ENCODE data around the gene P2RY6. TPM values are rescaled to one million over a fixed set of nuclear protein-coding genes. Genes with fewer than 3 reads are reported as not detected.

The P2RY6 gene
- total and polyA plus RNA-seq, 10 of the 15 experiments (the other 5 are each of a cell fraction or from before 2014, with no cell fraction given): 0.05 to 0.90 (median 0.22) TPM; not detected in 4

- intact Hi-C loops (cut with micrococcal nuclease; ENCODE audit: unreplicated experiment) (no loop called here), in situ Hi-C loops (cut with MboI) (no loop called here)
- H3K4me1 ChIP-seq (ENCODE audit: control insufficient read depth, insufficient read depth, low read length): peaks cover 65% of the 10 kb centered on the region
- peak overlapping the region; percentile 99 for H3K27ac ChIP-seq (ENCODE audit: control insufficient read depth, insufficient read depth)
- no peaks in the 10 kb centered on the region for H3K9me3 ChIP-seq (replicated peaks; ENCODE audit: control insufficient read depth, insufficient read depth, low read length)
- peak; percentile 70 for ATAC-seq
- H3K36me3 ChIP-seq (ENCODE audit: control insufficient read depth in 2 of 2, insufficient read depth in 2 of 2, low read length in 1 of 2): no peaks in the 10 kb centered on the region; a peak in 1 of 4 replicates
- SMC1A ChIA-PET (ENCODE audit: uncharacterized antibody, unreplicated experiment): interaction anchor here (0.5 to 11.8 kb wide), 12 partner anchors 8 to 264 kb away, joined by 3 to 106 read pairs (median 4); partner anchors contain the start of gene ARHGEF17
- H3K4me3 ChIP-seq: no peak overlapping the region; the same call in 1 of the 2 replicates
- CTCF ChIA-PET: interaction anchor here (1.1 to 7.6 kb wide), 13 partner anchors 10 to 61 kb away, joined by 3 to 126 read pairs (median 10); partner anchors contain the start of gene ARHGEF17
- no peak overlapping the region; the same call in 1 of the 2 replicates for H3K4me2 ChIP-seq (ENCODE audit: control insufficient read depth, insufficient read depth)
- 0 out of 2 replicates have a peak, but pooled peaks cover 1% of the 10 kb centered on the region for H3K79me2 ChIP-seq (ENCODE audit: control insufficient read depth, insufficient read depth, low read length)
- H2AFZ ChIP-seq (ENCODE audit: control insufficient read depth, low read depth, low read length): no peak overlapping the region; the same call in 1 of the 2 replicates
- H3K27me3 ChIP-seq (replicated peaks in 1 of 2; ENCODE audit: control insufficient read depth in 2 of 2, insufficient read depth in 2 of 2, low read length in 1 of 2): no peaks in the 10 kb centered on the region
- RAD21 ChIA-PET (ENCODE audit: unreplicated experiment): interaction anchor here (0.6 to 10.5 kb wide), 15 partner anchors 8 to 436 kb away, joined by 3 to 115 read pairs (median 4); partner anchors contain the start of gene ARHGEF17
- peak; percentile 56 for FAIRE-seq
- 54% methylated on average over 10 of the region's 10 CpGs for WGBS (ENCODE audit: insufficient coverage, insufficient replicate concordance, low lambda C conversion rate, missing lambda C conversion rate)
- DNase-seq (ENCODE audit: low read depth, low spot score): peak; percentile 73
- no TSS peak for BruUV-seq (replicated peaks)
- no peaks in the 10 kb centered on the region for H4K20me1 ChIP-seq (ENCODE audit: control insufficient read depth, insufficient read depth)
- peak overlapping the region; percentile 15; the same call in 1 of the 2 replicates for H3K9ac ChIP-seq (ENCODE audit: control insufficient read depth, insufficient read depth, low read length)
- POLR2A ChIA-PET: interaction anchor here (0.8 to 6.3 kb wide), 9 partner anchors 8 to 134 kb away, joined by 3 to 78 read pairs (median 5); partner anchors contain the start of gene ARHGEF17
- TF ChIP-seq GABPA (IDR thresholded peaks at IDR 0.05; ENCODE audit: low read depth) (no peak), MEF2B (IDR thresholded peaks at IDR 0.05; ENCODE audit: partially characterized antibody, poor library complexity, severe bottlenecking) (peak; percentile 55), FOS (IDR thresholded peaks at IDR 0.05; ENCODE audit: borderline replicate concordance, extremely low read depth, insufficient read length) (no peak), MLLT1 (IDR thresholded peaks at IDR 0.05) (no peak), BCL3 (IDR thresholded peaks at IDR 0.05; ENCODE audit: borderline replicate concordance, insufficient read depth, low read depth, low read length, poor library complexity, severe bottlenecking) (no peak), RUNX3 (IDR thresholded peaks at IDR 0.05; ENCODE audit: low read length) (peak; percentile 67; the same call in 1 of the 2 replicates), EED (IDR thresholded peaks at IDR 0.05; ENCODE audit: low read depth) (0 out of 2 replicates have a peak, but pooled peaks have one; percentile 22), KDM1A (IDR thresholded peaks at IDR 0.05; ENCODE audit: borderline replicate concordance) (0 out of 2 replicates have a peak, but pooled peaks have one; percentile 25), ZNF687 (IDR thresholded peaks at IDR 0.05) (peak; percentile 63), CEBPZ (IDR thresholded peaks at IDR 0.05; ENCODE audit: low read depth, low read length) (no peak)
Observed at GRCh38 chr11:73326929-73327811, 55.0 kb downstream of the P2RY6 start.
